CD4-positive, alpha-beta memory T cell (primary cell): ENCODE measurements around the gene PPP1R7. TPM values are rescaled to one million over a fixed set of nuclear protein-coding genes. Genes with fewer than 3 reads are reported as not detected.

Experiments used
- CTCF ChIA-PET: fragments of 350-600 bp; sonication (Branson Sonifier 250); formaldehyde crosslinking; loops from one replicate; lab custom pipeline; 2021; ENCODE audit warnings: inconsistent platforms; ENCODE audit not compliant: partially characterized antibody; lab: Charles Lee
- POLR2A ChIA-PET: fragments of 350-600 bp; sonication (Branson Sonifier 250); formaldehyde crosslinking; loops from one replicate; lab custom pipeline; 2021; ENCODE audit not compliant: partially characterized antibody; lab: Charles Lee
- DNase-seq, 5 donors: peaks; one replicate each; pipeline versions ENCODE4 v3.0.0 to v3.0.0-alpha.2; 2020 to 2022; ENCODE audit warnings: mixed read lengths in 1 of 5
- H3K27ac ChIP-seq: one replicate; pipeline ENCODE4 v1.7.0; 2013; ENCODE audit warnings: low read depth, low read length
- H3K27me3 ChIP-seq: 2 replicates; pipeline ENCODE4 v1.7.0; 2013; ENCODE audit warnings: mild to moderate bottlenecking, low read length, moderate library complexity; ENCODE audit not compliant: insufficient read depth
- H3K36me3 ChIP-seq: 2 replicates; pipeline ENCODE4 v1.7.0; 2013; ENCODE audit warnings: mild to moderate bottlenecking, low read length, moderate library complexity; ENCODE audit not compliant: insufficient read depth
- H3K4me1 ChIP-seq: 2 replicates; pipeline ENCODE4 v1.7.0; 2013; ENCODE audit warnings: mild to moderate bottlenecking, low read length, moderate library complexity; ENCODE audit not compliant: insufficient read depth
- H3K4me3 ChIP-seq, 2 donors: one replicate each; pipeline ENCODE4 v1.7.0; 2013; ENCODE audit warnings: low read length in 2 of 2, mild to moderate bottlenecking in 1 of 2
- H3K9me3 ChIP-seq, 2 donors: one replicate each; pipeline ENCODE4 v1.7.0; 2013; ENCODE audit warnings: low read length in 2 of 2, control low read depth in 1 of 2; ENCODE audit not compliant: control insufficient read depth in 1 of 2
- H3K27ac Mint-ChIP-seq, 7 donors: one replicate each; pipeline ENCODE4 v1.8.0; 2020 to 2021; ENCODE audit warnings: mixed read lengths in 7 of 7, mild to moderate bottlenecking in 6 of 7, inconsistent platforms in 3 of 7, moderate library complexity in 3 of 7
- H3K27me3 Mint-ChIP-seq, 2 donors: one replicate each; pipeline ENCODE4 v1.8.0; 2020 to 2021; ENCODE audit warnings: mixed read lengths in 2 of 2
- H3K36me3 Mint-ChIP-seq, 2 donors: one replicate each; pipeline ENCODE4 v1.8.0; 2020 to 2021; ENCODE audit warnings: mixed read lengths in 2 of 2, inconsistent platforms in 1 of 2, mild to moderate bottlenecking in 1 of 2
- H3K4me1 Mint-ChIP-seq, 4 donors: one replicate each; pipeline ENCODE4 v1.8.0; 2020 to 2021; ENCODE audit warnings: mixed read lengths in 4 of 4, mild to moderate bottlenecking in 1 of 4
- H3K4me3 Mint-ChIP-seq, 8 donors: one replicate each; pipeline ENCODE4 v1.8.0; 2020 to 2021; ENCODE audit warnings: mixed read lengths in 8 of 8, mild to moderate bottlenecking in 7 of 8, moderate library complexity in 6 of 8, inconsistent platforms in 3 of 8
- H3K9me3 Mint-ChIP-seq, 8 donors: one replicate each; pipeline ENCODE4 v1.8.0; 2020 to 2021; ENCODE audit warnings: mixed read lengths in 8 of 8, mild to moderate bottlenecking in 5 of 8, inconsistent platforms in 3 of 8, moderate library complexity in 1 of 8
- intact Hi-C: fragments of 100-400 bp; cut with micrococcal nuclease; formaldehyde crosslinking; loops from one replicate; pipeline ENCODE4 v1.15.1; 2023
- polyA plus RNA-seq, 2 donors: library from polyadenylated mRNA; unstranded; fragments of 300-500 nt; fragmentation: Illumina TruSeq; gene quantifications; one replicate each; pipeline ENCODE4 v1.2.3, GENCODE V29; 2021
- total RNA-seq, 2 experiments: library from RNA; stranded (reverse); gene quantifications; one replicate each; pipeline ENCODE4 v1.2.3, GENCODE V29; 2021

Gene PPP1R7
- total and polyA plus RNA-seq, 4 experiments from 2014 or later: 61.3 to 119 (median 91.6) TPM

DNA sequence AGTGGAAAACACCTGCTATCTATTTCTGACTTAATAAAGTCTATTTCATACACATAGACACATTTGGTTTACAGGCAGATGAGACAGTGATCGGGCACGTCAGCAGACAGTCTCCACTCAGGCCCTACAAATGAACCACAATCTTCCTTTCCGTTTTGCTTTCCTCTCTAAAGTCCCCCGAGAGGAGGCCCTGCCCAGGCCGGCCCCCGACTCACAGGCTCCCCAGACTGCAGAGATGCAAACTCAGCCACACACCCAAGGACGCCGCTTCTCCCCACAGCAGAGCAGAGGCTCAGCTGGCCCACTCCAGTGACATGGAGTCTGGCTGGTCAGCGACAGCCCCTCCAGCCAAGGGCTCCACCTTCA, 38.8 kb upstream of the PPP1R7 start:
- Histone ChIP-seq H3K4me1 (peaks cover 54% of the 10 kb centered on the region), H3K27me3 (no peaks in the 10 kb centered on the region), H3K9me3 (no peaks in the 10 kb centered on the region), H3K4me3 (peak overlapping the region; percentile 48 to 51), H3K36me3 (peaks cover 6% of the 10 kb centered on the region), H3K27ac (peak overlapping the region; percentile 64)
- CTCF ChIA-PET: interaction anchor here (1.3 kb wide), 1 partner anchor 9 kb away, joined by 4 read pairs; the partner anchor contains the start of gene MTERF4
- Mint-ChIP-seq H3K4me1 (peaks cover 35 to 67% (median 51%) of the 10 kb centered on the region in 4 donors), H3K9me3 (peaks cover 0 to 6% (median 1%) of the 10 kb centered on the region in 8 donors), H3K4me3 (peak overlapping the region; percentile 89 to 98 (median 93)), H3K27me3 (no peaks in the 10 kb centered on the region), H3K27ac (peak overlapping the region; percentile 93 to 99 (median 97)), H3K36me3 (peaks cover 42 to 53% of the 10 kb centered on the region in 2 donors)
- intact Hi-C loops: loop anchor here (2.0 kb wide), 1 partner anchor 13 kb away; no protein-coding TSS in a partner anchor
- DNase-seq: peak in 4 of 5 donors; percentile 33 to 65 (median 49)
- POLR2A ChIA-PET: interaction anchor here (1.1 to 17.2 kb wide), 9 partner anchors 9 to 204 kb away, joined by 3 to 299 read pairs (median 31); partner anchors contain the start of genes HDLBP, MTERF4, PASK and PPP1R7

DNA sequence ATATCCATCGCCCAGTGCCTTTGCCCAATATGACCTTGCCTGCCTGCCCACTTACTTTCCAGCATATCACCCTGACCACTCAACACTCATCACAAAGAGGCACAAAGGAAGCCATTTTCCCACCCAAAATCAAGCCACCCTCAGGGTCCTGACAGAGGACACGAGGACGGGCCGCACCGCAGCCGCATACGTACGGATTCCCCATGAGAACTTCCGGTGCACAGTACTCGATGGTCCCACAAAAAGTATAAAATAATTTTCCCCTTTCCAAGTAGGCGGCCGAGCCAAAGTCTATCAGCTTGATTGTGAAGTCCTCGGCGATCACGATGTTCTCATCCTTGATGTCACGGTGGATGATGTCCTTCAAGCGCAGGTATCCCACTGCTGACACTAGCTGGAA, 38.2 kb upstream of the PPP1R7 start:
- H3K9me3 Mint-ChIP-seq: peaks cover 0 to 6% (median 1%) of the 10 kb centered on the region in 8 donors
- peaks cover 34 to 64% (median 48%) of the 10 kb centered on the region in 4 donors for H3K4me1 Mint-ChIP-seq
- no peaks in the 10 kb centered on the region for H3K9me3 ChIP-seq
- ChIA-PET CTCF (interaction anchor here (1.2 to 3.7 kb wide), 3 partner anchors 16 to 38 kb away, joined by 3 to 16 read pairs (median 4); partner anchors contain the start of genes PASK and PPP1R7), POLR2A (interaction anchor here (0.8 to 17.2 kb wide), 13 partner anchors 10 to 203 kb away, joined by 3 to 299 read pairs (median 5); partner anchors contain the start of genes HDLBP, MTERF4, PASK and PPP1R7)
- intact Hi-C loops: no loop called here
- peaks cover 48% of the 10 kb centered on the region for H3K4me1 ChIP-seq
- peak in 1 of 5 donors; percentile 23 for DNase-seq
- peak overlapping the region; percentile 43 to 51 for H3K4me3 ChIP-seq
- H3K36me3 ChIP-seq: peaks cover under 1% of the 10 kb centered on the region
- H3K4me3 Mint-ChIP-seq: peak overlapping the region; percentile 89 to 98 (median 93)
- peak overlapping the region; percentile 93 to 99 (median 97) for H3K27ac Mint-ChIP-seq
- peaks cover 45 to 58% of the 10 kb centered on the region in 2 donors for H3K36me3 Mint-ChIP-seq
- peak overlapping the region; percentile 64 for H3K27ac ChIP-seq
- H3K27me3 ChIP-seq: no peaks in the 10 kb centered on the region
- no peaks in the 10 kb centered on the region for H3K27me3 Mint-ChIP-seq

DNA sequence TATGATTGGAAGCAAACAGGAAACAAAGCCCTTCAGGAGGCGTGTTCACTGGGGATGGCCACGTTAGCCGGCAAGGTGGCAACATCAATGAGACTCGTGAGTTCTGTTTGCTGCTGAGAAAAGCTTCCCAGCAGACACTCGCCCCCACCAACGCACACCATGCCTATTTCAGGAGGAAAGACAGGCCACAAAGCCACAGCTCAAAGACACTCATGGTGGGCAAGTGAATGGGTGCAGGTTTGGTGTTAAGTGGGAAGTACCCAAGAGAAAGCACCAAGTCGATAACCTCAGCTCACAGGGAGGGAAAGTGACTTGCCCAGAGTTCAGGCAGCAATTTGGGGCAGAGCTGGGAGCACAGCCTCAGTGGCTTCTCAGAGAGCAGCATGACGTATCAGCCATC, 37.7 kb upstream of the PPP1R7 start:
- peak overlapping the region; percentile 89 to 98 (median 93) for H3K4me3 Mint-ChIP-seq
- no peaks in the 10 kb centered on the region for H3K27me3 Mint-ChIP-seq
- H3K9me3 Mint-ChIP-seq: peaks cover 0 to 6% (median 1%) of the 10 kb centered on the region in 8 donors
- DNase-seq: peak; percentile 31 to 81 (median 60)
- peak overlapping the region; percentile 93 to 99 (median 97) for H3K27ac Mint-ChIP-seq
- Histone ChIP-seq H3K4me1 (peaks cover 42% of the 10 kb centered on the region), H3K4me3 (no peak overlapping the region), H3K36me3 (peaks cover 5% of the 10 kb centered on the region), H3K27ac (peak overlapping the region; percentile 64), H3K9me3 (no peaks in the 10 kb centered on the region), H3K27me3 (no peaks in the 10 kb centered on the region)
- H3K4me1 Mint-ChIP-seq: peaks cover 34 to 59% (median 46%) of the 10 kb centered on the region in 4 donors
- ChIA-PET POLR2A (interaction anchor here (0.8 to 17.2 kb wide), 14 partner anchors 9 to 203 kb away, joined by 3 to 299 read pairs (median 4); partner anchors contain the start of genes HDLBP, MTERF4, PASK and PPP1R7), CTCF (interaction anchor here (1.2 to 3.7 kb wide), 4 partner anchors 11 to 38 kb away, joined by 3 to 16 read pairs (median 4); partner anchors contain the start of genes PASK and PPP1R7)
- H3K36me3 Mint-ChIP-seq: peaks cover 50 to 63% of the 10 kb centered on the region in 2 donors
- intact Hi-C loops: no loop called here

DNA sequence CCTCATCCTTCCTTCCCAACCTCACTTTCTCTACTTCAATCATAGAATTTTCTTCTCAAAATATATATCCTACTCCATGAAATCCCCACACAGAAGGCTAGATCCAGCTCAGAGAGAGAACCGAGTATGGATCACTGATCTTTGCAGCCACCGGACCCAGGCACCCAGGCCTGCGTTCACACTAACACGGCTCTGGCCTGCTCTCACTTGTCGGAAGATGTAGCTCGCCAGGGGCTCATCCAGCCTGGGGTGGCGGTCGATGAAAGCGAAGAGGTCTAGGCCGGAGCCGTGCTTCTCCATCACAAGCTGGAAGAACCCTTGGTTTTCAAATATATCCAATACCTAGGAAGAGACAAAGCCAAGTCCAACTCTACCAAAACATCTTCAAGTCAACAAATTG, 35.4 kb upstream of the PPP1R7 start:
- no peaks in the 10 kb centered on the region for H3K27me3 Mint-ChIP-seq
- intact Hi-C loops: no loop called here
- Histone ChIP-seq H3K27ac (no peak overlapping the region), H3K27me3 (no peaks in the 10 kb centered on the region), H3K4me1 (peaks cover 21% of the 10 kb centered on the region), H3K36me3 (peaks cover 5% of the 10 kb centered on the region), H3K9me3 (no peaks in the 10 kb centered on the region), H3K4me3 (no peak overlapping the region)
- DNase-seq: no peak
- H3K4me1 Mint-ChIP-seq: peaks cover 20 to 36% (median 30%) of the 10 kb centered on the region in 4 donors
- H3K4me3 Mint-ChIP-seq: peak overlapping the region in 1 of 8 donors; percentile 7
- ChIA-PET POLR2A (interaction anchor here (1.2 to 17.2 kb wide), 5 partner anchors 9 to 34 kb away, joined by 3 to 299 read pairs (median 135); partner anchors contain the start of genes MTERF4, PASK and PPP1R7), CTCF (interaction anchor here (3.7 kb wide), 1 partner anchor 36 kb away, joined by 16 read pairs; the partner anchor contains the start of genes PASK and PPP1R7)
- H3K9me3 Mint-ChIP-seq: no peaks in the 10 kb centered on the region
- peaks cover 45 to 62% of the 10 kb centered on the region in 2 donors for H3K36me3 Mint-ChIP-seq
- H3K27ac Mint-ChIP-seq: peak overlapping the region in 3 of 7 donors; percentile 29 to 60 (median 59)

DNA sequence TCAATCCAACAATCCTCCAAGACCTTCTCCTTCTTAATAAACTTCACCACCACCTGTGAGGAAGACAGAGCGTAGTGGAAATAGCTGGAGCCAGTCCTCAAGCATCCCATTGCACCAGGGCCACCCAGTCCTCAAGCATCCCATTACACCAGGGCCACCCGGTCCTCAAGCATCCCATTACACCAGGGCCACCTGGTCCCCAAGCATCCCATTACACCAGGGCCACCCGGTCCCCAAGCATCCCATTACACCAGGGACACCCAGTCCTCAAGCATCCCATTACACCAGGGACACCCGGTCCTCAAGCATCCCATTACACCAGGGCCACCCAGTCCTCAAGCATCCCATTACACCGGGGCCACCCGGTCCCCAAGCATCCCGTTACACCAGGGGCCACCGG, 34.9 kb upstream of the PPP1R7 start:
- Mint-ChIP-seq H3K9me3 (no peaks in the 10 kb centered on the region), H3K36me3 (peaks cover 44 to 58% of the 10 kb centered on the region in 2 donors), H3K27ac (peak overlapping the region in 1 of 7 donors; percentile 62), H3K27me3 (no peaks in the 10 kb centered on the region), H3K4me3 (no peak overlapping the region), H3K4me1 (peaks cover 15 to 31% (median 26%) of the 10 kb centered on the region in 4 donors)
- H3K27me3 ChIP-seq: no peaks in the 10 kb centered on the region
- ChIA-PET POLR2A (interaction anchor here (1.2 to 17.2 kb wide), 4 partner anchors 12 to 34 kb away, joined by 3 to 299 read pairs (median 183); partner anchors contain the start of genes MTERF4, PASK and PPP1R7), CTCF (interaction anchor here (3.7 kb wide), 1 partner anchor 35 kb away, joined by 16 read pairs; the partner anchor contains the start of genes PASK and PPP1R7)
- intact Hi-C loops: no loop called here
- no peaks in the 10 kb centered on the region for H3K9me3 ChIP-seq
- H3K4me3 ChIP-seq: no peak overlapping the region
- H3K4me1 ChIP-seq: peaks cover 16% of the 10 kb centered on the region
- DNase-seq: no peak
- peaks cover 5% of the 10 kb centered on the region for H3K36me3 ChIP-seq
- no peak overlapping the region for H3K27ac ChIP-seq

DNA sequence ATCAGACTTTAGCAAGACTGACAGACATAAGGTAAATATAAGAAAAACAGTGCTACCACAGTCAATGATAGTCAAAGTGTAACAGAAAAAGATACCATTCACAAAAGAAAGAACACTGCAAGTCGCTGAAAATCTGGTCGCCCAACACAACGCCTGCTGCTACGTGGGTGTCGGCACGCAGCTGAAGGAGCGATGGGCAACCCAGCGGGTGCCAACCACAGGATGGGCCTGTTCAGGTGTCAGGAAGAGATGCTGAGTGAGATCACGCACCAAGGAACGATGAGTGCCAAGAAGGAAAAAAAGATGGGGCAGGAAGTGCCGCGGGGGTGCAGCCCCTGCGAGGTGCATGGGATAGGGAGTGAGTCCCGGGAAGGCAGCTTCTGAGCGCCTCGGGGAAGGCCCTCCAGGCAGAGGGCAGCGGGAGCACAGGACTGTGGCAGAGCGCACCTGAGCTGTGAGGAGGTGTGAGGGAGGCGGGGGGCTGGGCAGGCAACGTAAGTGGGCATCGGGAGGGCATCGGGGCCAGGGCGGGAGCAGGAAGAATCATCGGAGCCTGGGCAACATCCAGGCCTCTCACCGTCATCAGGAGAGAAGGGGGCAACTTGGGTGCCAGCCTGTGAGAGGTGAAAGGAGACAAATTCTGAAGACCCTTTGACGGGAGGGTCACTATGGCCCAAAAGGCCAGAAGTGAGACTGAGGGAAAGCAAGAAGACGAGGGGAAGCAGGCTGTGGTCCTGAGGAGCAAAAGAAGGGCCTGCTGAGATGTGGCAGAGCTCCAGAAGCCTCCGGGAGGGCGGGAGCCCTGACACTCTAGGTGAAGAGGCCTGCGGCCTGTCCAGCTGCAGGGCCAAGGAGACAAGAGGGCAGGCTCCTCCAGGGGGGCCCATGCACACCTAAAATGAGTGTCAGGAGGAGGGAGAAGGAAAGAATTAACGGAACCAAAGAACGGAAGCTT, 33.4 kb upstream of the PPP1R7 start:
- Mint-ChIP-seq H3K27ac (peak overlapping the region in 5 of 7 donors; percentile 32 to 80 (median 47)), H3K36me3 (peaks cover 46 to 65% of the 10 kb centered on the region in 2 donors)
- intact Hi-C loops: no loop called here

More for the DNA sequence above, 33.4 kb upstream of the PPP1R7 start:
- Histone ChIP-seq H3K36me3 (peaks cover 10% of the 10 kb centered on the region), H3K4me1 (peaks cover 7% of the 10 kb centered on the region), H3K9me3 (no peaks in the 10 kb centered on the region), H3K4me3 (no peak overlapping the region), H3K27me3 (no peaks in the 10 kb centered on the region), H3K27ac (no peak overlapping the region)
- peaks cover 11 to 27% (median 17%) of the 10 kb centered on the region in 4 donors for H3K4me1 Mint-ChIP-seq
- POLR2A ChIA-PET: no interaction called here
- CTCF ChIA-PET: no interaction called here
- no peak for DNase-seq
- no peaks in the 10 kb centered on the region for H3K27me3 Mint-ChIP-seq
- no peaks in the 10 kb centered on the region for H3K9me3 Mint-ChIP-seq
- no peak overlapping the region for H3K4me3 Mint-ChIP-seq
